HCT116 (cell line): Measurements from ENCODE around the gene THADA.

ENCODE experiments used
- CEBPB ChIP-seq: IDR thresholded peaks from 2 replicates; pipeline ENCODE4 v1.6.1; 2012; ENCODE audit warnings: low read depth
- EZH2 ChIP-seq: fragments of 200-600 bp; sonication (generic); IDR thresholded peaks from 2 replicates; pipeline ENCODE4 v1.6.1; 2017; ENCODE audit warnings: antibody characterized with exemption, mixed run types
- EZH2phosphoT487 ChIP-seq: fragments of 200-600 bp; IDR thresholded peaks from 2 replicates; pipeline ENCODE4 v1.6.1; 2018; ENCODE audit warnings: antibody characterized with exemption, borderline replicate concordance
- POLR2A ChIP-seq: IDR thresholded peaks from 2 replicates; pipeline ENCODE4 v1.7.0; 2011; ENCODE audit warnings: borderline replicate concordance; ENCODE audit not compliant: insufficient read depth, insufficient read length; ENCODE audit errors: extremely low read depth
- SIN3A ChIP-seq: IDR thresholded peaks from 2 replicates; pipeline ENCODE4 v1.6.1; 2012; ENCODE audit warnings: low read depth
- YY1 ChIP-seq: IDR thresholded peaks from 2 replicates; pipeline ENCODE4 v1.6.1; 2011; ENCODE audit warnings: low read length, low read depth, moderate library complexity, mild to moderate bottlenecking; ENCODE audit not compliant: insufficient replicate concordance; ENCODE audit errors: extremely low read depth
- ZFX ChIP-seq: fragments of 450-650 bp; IDR thresholded peaks from 2 replicates; pipeline ENCODE4 v1.6.1; 2017
- ZNF274 ChIP-seq: fragments of 200-500 bp; sonication (Bioruptor generic); IDR thresholded peaks from 2 replicates; pipeline ENCODE4 v1.6.1; 2014; ENCODE audit warnings: mild to moderate bottlenecking, low read depth, low read length, inconsistent platforms
- TF ChIP-seq, protein P1 (sequence below), 3 experiments: fragments of 200-600 bp in 1 of 3; sonication (generic) in 1 of 3; IDR thresholded peaks in 2 of 3; conservative IDR thresholded peaks in 1 of 3; 2 replicates each; pipeline ENCODE4 v1.5.1; 2012 to 2017; ENCODE audit warnings: low read depth in 2 of 3, low read length in 2 of 3, antibody characterized with exemption in 1 of 3, borderline replicate concordance in 1 of 3, control low read depth in 1 of 3, mild to moderate bottlenecking in 1 of 3, mixed read lengths in 1 of 3, mixed run types in 1 of 3, moderate library complexity in 1 of 3; ENCODE audit not compliant: insufficient read depth in 1 of 3

DNA sequence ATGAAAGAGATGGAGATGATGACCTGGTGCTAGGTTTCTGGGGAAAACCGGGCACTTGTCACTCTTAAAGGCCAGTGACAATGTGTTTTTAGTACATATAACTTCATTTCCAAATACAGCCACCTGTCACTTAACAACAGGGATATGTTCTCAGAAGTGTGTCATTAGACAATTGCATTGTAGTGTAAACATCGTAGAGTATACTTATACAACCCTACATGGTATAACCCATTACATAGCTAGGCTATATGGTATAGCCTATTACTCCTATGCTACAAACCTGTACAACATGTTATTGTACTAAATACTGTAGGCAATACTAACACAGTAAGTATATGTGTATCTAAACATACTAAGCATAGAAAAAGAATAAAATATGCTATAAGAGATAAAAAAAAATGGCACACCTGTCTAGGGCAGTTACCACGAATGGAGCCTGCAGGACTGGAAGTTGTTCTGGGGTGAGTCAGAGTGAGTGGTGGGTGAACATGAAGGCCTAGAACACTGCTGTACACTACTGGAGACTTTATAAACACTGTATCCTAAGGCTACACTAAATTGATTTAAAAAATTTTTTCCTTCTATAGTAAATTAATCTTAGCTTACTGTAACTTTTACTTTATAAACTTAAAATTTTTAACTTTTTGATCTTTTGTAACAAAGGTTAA, 123.2 kb downstream of the THADA start:
- TF ChIP-seq YY1 = no peak
- TF ChIP-seq EZH2 = no peak
- TF ChIP-seq, protein P1, sequence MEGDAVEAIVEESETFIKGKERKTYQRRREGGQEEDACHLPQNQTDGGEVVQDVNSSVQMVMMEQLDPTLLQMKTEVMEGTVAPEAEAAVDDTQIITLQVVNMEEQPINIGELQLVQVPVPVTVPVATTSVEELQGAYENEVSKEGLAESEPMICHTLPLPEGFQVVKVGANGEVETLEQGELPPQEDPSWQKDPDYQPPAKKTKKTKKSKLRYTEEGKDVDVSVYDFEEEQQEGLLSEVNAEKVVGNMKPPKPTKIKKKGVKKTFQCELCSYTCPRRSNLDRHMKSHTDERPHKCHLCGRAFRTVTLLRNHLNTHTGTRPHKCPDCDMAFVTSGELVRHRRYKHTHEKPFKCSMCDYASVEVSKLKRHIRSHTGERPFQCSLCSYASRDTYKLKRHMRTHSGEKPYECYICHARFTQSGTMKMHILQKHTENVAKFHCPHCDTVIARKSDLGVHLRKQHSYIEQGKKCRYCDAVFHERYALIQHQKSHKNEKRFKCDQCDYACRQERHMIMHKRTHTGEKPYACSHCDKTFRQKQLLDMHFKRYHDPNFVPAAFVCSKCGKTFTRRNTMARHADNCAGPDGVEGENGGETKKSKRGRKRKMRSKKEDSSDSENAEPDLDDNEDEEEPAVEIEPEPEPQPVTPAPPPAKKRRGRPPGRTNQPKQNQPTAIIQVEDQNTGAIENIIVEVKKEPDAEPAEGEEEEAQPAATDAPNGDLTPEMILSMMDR (IDR thresholded peaks at IDR 0.05 in 2 of 3, conservative IDR thresholded peaks at IDR 0.05 in 1 of 3; ENCODE audit: borderline replicate concordance in 1 of 3, insufficient read depth in 1 of 3, low read depth in 2 of 3, low read length in 2 of 3) = no peak
- TF ChIP-seq POLR2A = no peak
- no peak for TF ChIP-seq ZNF274
- no peak for TF ChIP-seq SIN3A
- no peak for TF ChIP-seq ZFX
- no peak for TF ChIP-seq EZH2phosphoT487
- no peak for TF ChIP-seq CEBPB
